Memory B cell (primary cell): ENCODE measurements around the gene LYRM9.
A peak's percentile ranks its signal among the peaks of the same experiment; 100 is the strongest.
"Not testable (repeated sequence)": the region's sequence is repeated elsewhere in the genome, so short reads cannot be mapped to it uniquely, and the experiment has no call there.

Source experiments
- ATAC-seq: fragments of 150-1000 bp; cut with Tn5 transposase; 2 replicates; pipeline ENCODE4 v1.10.0; 2021; ENCODE audit warnings: low read depth, mild to moderate bottlenecking, moderate library complexity
- DNase-seq, 2 donors: peaks; one replicate each; pipeline ENCODE4 v3.0.0; 2022; ENCODE audit warnings: low spot score in 2 of 2
- H3K27ac Mint-ChIP-seq: one replicate; pipeline ENCODE4 v1.8.0; 2022; ENCODE audit warnings: mild to moderate bottlenecking, moderate library complexity, mixed read lengths
- H3K27me3 Mint-ChIP-seq: one replicate; pipeline ENCODE4 v1.8.0; 2022; ENCODE audit warnings: mixed read lengths
- H3K36me3 Mint-ChIP-seq: one replicate; pipeline ENCODE4 v1.8.0; 2022; ENCODE audit warnings: mild to moderate bottlenecking, mixed read lengths
- H3K4me1 Mint-ChIP-seq: one replicate; pipeline ENCODE4 v1.8.0; 2022; ENCODE audit warnings: mixed read lengths
- H3K4me3 Mint-ChIP-seq: one replicate; pipeline ENCODE4 v1.8.0; 2022; ENCODE audit warnings: mild to moderate bottlenecking, moderate library complexity, mixed read lengths
- H3K9me3 Mint-ChIP-seq: one replicate; pipeline ENCODE4 v1.8.0; 2022; ENCODE audit warnings: mixed read lengths

The LYRM9 gene

GRCh38 chr17:27849474-27850185 lies 43.5 kb downstream of the LYRM9 start:
- Mint-ChIP-seq H3K4me1 (peaks cover 11% of the 10 kb centered on the region), H3K27me3 (peaks cover 12% of the 10 kb centered on the region), H3K36me3 (peaks cover 2% of the 10 kb centered on the region), H3K9me3 (peaks cover 4% of the 10 kb centered on the region), H3K4me3 (no peak overlapping the region), H3K27ac (no peak overlapping the region)
- ATAC-seq (no peak), DNase-seq (no peak)

GRCh38 chr17:27848931-27849330 lies 44.2 kb downstream of the LYRM9 start:
- Mint-ChIP-seq H3K36me3 (no peaks in the 10 kb centered on the region), H3K27me3 (peaks cover 7% of the 10 kb centered on the region), H3K27ac (no peak overlapping the region), H3K9me3 (no peaks in the 10 kb centered on the region), H3K4me1 (peaks cover 11% of the 10 kb centered on the region), H3K4me3 (no peak overlapping the region)
- ATAC-seq (no peak), DNase-seq (no peak)

DNA sequence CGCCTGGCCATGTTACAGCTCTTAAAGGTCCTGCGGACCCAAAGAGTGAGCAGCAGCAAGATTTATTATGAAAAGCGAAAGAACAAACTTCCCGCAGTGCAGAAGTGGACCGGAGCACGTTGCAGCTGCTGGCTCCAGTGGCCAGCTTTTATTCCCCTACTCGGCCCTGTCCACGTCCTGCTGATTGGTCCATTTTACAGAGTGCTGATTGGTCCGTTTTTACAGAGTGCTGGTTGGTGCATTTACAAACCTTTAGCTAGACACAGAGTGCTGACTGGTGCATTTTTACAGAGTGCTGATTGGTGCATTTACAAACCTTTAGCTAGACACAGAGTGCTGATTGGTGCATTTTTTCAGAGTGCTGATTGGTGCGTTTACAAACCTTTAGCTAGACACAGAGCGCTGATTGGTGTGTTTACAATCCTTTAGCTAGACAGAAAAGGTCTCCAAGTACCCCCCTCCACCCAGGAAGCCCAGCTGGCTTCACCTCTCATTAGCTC lies 46.3 kb downstream of the LYRM9 start:
- Mint-ChIP-seq H3K4me3 (peak overlapping the region; percentile 33), H3K4me1 (peaks cover 11% of the 10 kb centered on the region)
- ATAC-seq, H3K27me3 Mint-ChIP-seq, H3K36me3 Mint-ChIP-seq, H3K9me3 Mint-ChIP-seq, DNase-seq, H3K27ac Mint-ChIP-seq: not testable (repeated sequence)

DNA sequence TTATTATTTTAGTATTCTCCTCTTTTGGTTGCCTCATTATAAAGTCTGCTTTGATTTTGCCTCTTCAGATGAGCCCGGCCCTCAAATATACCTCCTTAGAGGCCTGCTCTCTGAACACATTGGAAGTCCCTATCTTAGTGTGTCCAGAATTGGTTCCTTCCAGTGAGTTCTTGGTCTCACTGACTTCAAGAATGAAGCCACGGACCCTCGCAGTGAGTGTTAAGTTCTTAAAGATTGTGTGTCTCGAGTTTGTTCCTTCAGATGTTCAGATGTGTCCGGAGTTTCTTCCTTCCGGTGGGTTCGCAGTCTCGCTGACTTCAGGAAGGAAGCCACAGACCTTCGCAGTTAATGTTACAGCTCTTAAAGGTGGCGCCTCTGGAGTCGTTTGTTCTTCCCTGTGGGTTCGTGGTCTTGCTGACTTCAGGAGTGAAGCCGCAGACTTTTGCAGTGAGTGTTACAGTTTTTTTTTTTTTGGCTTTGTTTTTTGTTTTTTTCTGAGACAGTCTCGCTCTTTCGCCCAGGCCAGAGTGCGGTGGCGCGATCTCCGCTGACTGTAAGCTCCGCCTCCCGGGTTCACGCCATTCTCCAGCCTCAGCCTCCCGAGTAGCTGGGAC lies 47.0 kb downstream of the LYRM9 start:
- DNase-seq (no peak), ATAC-seq (no peak)
- Mint-ChIP-seq H3K27ac (no peak overlapping the region), H3K9me3 (no peaks in the 10 kb centered on the region), H3K27me3 (peaks cover 7% of the 10 kb centered on the region), H3K4me3 (peak overlapping the region; percentile 33), H3K36me3 (no peaks in the 10 kb centered on the region), H3K4me1 (peaks cover 11% of the 10 kb centered on the region)

GRCh38 chr17:27845264-27846041 lies 47.7 kb downstream of the LYRM9 start:
- Mint-ChIP-seq H3K27ac (no peak overlapping the region), H3K9me3 (no peaks in the 10 kb centered on the region), H3K27me3 (peaks cover 7% of the 10 kb centered on the region), H3K36me3 (no peaks in the 10 kb centered on the region), H3K4me3 (no peak overlapping the region), H3K4me1 (peaks cover 11% of the 10 kb centered on the region)
- ATAC-seq (no peak), DNase-seq (no peak)

- no peak for ATAC-seq
- Mint-ChIP-seq H3K4me3 (no peak overlapping the region), H3K4me1 (peaks cover 11% of the 10 kb centered on the region), H3K9me3 (no peaks in the 10 kb centered on the region), H3K36me3 (no peaks in the 10 kb centered on the region), H3K27ac (no peak overlapping the region), H3K27me3 (no peaks in the 10 kb centered on the region)
- DNase-seq = no peak
Observed at GRCh38 chr17:27840688-27841087, 52.5 kb downstream of the LYRM9 start.

DNA sequence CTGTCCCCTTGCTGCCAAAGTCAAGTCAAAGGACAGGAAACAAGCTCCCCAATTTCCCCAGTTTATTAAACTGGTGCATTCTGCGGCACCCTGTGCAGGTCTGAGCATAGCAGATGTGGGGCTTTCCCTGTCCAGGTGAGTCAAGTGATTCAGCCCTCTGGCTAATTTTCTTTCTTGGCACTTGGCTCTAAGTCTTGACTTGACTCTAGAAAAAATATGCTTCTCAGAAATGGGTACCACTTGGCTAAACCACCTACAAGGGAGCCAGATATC lies 52.8 kb downstream of the LYRM9 start:
- H3K27ac Mint-ChIP-seq, ATAC-seq, H3K4me1 Mint-ChIP-seq, H3K36me3 Mint-ChIP-seq, H3K4me3 Mint-ChIP-seq, DNase-seq, H3K27me3 Mint-ChIP-seq, H3K9me3 Mint-ChIP-seq: not testable (repeated sequence)

GRCh38 chr17:27839571-27840405 lies 53.4 kb downstream of the LYRM9 start:
- H3K4me3 Mint-ChIP-seq, H3K27ac Mint-ChIP-seq, DNase-seq, H3K9me3 Mint-ChIP-seq, H3K36me3 Mint-ChIP-seq, H3K4me1 Mint-ChIP-seq, ATAC-seq, H3K27me3 Mint-ChIP-seq: not testable (repeated sequence)

- not testable (repeated sequence) for ATAC-seq, H3K9me3 Mint-ChIP-seq, DNase-seq, H3K27ac Mint-ChIP-seq, H3K36me3 Mint-ChIP-seq, H3K4me1 Mint-ChIP-seq, H3K4me3 Mint-ChIP-seq, H3K27me3 Mint-ChIP-seq
Observed at GRCh38 chr17:27838607-27839006, 54.6 kb downstream of the LYRM9 start.

DNA sequence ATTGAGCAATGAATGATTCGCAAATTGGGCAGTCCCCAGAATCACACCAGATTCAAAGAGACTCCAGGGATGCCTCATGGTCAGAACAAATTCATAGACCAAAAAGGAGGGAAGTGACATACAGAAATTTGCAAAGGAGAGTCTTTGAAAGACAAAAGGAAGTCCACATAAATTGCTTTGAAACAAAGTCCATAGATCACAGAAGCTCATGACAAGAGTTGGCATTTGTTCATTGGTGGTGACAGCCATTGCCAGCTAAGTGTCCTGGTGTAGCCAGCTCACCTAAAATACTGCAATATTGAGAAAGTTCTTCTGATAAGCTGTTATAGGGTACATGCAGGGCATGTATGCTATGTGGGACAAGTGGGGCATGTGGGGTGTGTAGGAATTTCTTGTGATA lies 55.4 kb downstream of the LYRM9 start:
- not testable (repeated sequence) for H3K9me3 Mint-ChIP-seq, DNase-seq, H3K4me3 Mint-ChIP-seq, H3K27ac Mint-ChIP-seq, H3K27me3 Mint-ChIP-seq, H3K36me3 Mint-ChIP-seq, ATAC-seq, H3K4me1 Mint-ChIP-seq

DNA sequence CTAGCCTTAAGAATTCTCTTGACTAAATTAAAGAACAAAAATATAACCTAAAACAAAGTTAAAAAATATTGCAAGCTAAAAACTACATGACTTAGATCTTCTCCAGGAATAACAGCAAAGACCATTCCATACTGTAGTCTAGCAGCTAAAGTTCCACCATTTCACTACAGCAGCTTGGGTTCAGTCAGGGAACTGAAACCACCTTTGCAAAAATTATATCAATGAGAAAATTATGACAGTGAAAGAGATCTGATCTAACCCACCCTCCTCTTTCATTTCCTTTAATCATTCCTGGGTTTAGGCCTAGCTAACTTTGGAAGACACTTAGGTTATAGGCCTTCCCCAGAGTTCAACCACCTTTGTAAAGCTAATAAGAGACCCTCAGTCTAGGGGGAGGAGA lies 56.5 kb downstream of the LYRM9 start:
- H3K4me3 Mint-ChIP-seq = no peak overlapping the region
- no peak for ATAC-seq
- no peak for DNase-seq
- H3K36me3 Mint-ChIP-seq = peaks cover 4% of the 10 kb centered on the region
- no peaks in the 10 kb centered on the region for H3K27me3 Mint-ChIP-seq
- H3K27ac Mint-ChIP-seq = no peak overlapping the region
- H3K4me1 Mint-ChIP-seq = peaks cover 4% of the 10 kb centered on the region
- peaks cover 2% of the 10 kb centered on the region for H3K9me3 Mint-ChIP-seq

DNA sequence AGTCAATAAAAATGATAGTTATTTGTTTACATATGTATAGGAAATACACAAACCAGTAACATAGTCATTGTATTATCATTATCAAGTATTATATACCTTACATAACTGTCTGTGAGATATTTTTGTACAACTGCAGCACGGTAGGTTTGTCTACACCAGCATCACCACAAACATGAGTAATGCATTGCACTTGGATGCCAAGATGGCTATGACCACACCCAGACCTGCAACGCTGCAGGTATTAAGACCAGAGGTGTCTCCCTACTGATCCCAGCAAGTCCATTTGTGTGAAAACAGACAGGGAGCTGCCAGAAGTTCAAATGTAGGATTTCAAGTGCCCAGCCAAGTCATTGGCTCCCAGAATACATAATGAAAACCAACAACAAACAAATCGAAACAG lies 58.6 kb downstream of the LYRM9 start:
- Mint-ChIP-seq H3K4me1 (peaks cover 4% of the 10 kb centered on the region), H3K4me3 (no peak overlapping the region), H3K27me3 (no peaks in the 10 kb centered on the region), H3K36me3 (peaks cover 4% of the 10 kb centered on the region), H3K9me3 (peaks cover 2% of the 10 kb centered on the region), H3K27ac (no peak overlapping the region)
- DNase-seq = no peak
- no peak for ATAC-seq

DNA sequence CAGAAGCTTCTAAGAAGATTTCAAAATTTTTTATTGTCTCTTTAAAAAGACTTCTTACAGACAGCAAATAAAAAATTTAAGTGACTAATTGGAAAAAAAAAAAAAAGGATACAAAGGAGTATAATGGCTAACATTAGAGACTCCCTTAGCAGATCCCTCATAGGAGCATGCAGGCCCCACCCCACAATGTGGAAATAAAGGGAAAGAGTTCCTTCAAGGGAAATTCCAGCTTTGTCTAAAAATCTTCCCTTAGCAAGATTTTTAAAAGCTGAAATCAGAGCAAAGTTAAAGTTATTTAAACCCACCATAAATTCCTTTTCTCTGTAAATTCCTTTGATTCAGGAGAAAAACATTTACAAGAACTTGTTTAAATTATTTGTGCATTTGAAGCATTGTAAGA lies 60.3 kb downstream of the LYRM9 start:
- no peak overlapping the region for H3K4me3 Mint-ChIP-seq
- H3K9me3 Mint-ChIP-seq = peaks cover 2% of the 10 kb centered on the region
- peaks cover 4% of the 10 kb centered on the region for H3K4me1 Mint-ChIP-seq
- ATAC-seq (no peak), DNase-seq (no peak)
- peaks cover 4% of the 10 kb centered on the region for H3K36me3 Mint-ChIP-seq
- H3K27me3 Mint-ChIP-seq = peaks cover 2% of the 10 kb centered on the region
- H3K27ac Mint-ChIP-seq = no peak overlapping the region

DNA sequence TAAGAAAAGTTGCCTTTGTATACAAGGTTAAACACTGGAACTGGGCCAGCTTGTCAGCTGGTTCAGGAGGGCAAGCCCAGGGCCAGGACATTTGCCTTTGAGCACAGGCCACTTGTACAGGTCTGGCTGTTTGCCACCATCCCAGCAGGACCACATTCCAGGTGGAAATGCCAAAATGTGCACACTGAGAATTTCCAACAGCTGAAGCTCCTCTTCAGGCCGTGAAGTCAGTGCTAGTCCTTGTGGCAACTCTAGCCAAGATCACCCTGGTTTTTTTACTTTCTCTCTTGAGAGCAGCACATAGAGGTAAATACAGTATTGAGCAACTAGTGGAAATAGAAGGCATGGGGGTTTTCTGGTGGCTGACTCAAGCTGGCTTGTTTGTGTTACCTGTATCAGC lies 63.3 kb downstream of the LYRM9 start:
- DNase-seq, H3K4me1 Mint-ChIP-seq, H3K27me3 Mint-ChIP-seq, H3K36me3 Mint-ChIP-seq, H3K4me3 Mint-ChIP-seq, ATAC-seq, H3K9me3 Mint-ChIP-seq, H3K27ac Mint-ChIP-seq: not testable (repeated sequence)
